ENCODE data around the gene BFAR. TPM values are rescaled to one million over a fixed set of nuclear protein-coding genes. Genes with fewer than 3 reads are reported as not detected.

Gene BFAR
- total and polyA plus RNA-seq, 2 of the 8 experiments (the other 6 are each of a cell fraction or from before 2014, with no cell fraction given) = 56.9 to 78.2 TPM

GRCh38 chr16:14586637-14587305 is 46.0 kb upstream of the BFAR start:
- Histone ChIP-seq H3K14ac (ENCODE audit: insufficient read length) (no peak overlapping the region), H3K4ac (replicated peaks; ENCODE audit: insufficient read length, low read depth, low read length) (no peak overlapping the region), H4K8ac (ENCODE audit: extremely low read depth, insufficient read depth, low read length) (no peak overlapping the region), H2BK15ac (ENCODE audit: low read length) (no peak overlapping the region), H2BK120ac (replicated peaks; ENCODE audit: low read depth, low read length) (no peak overlapping the region), H2AK5ac (ENCODE audit: low read depth, low read length) (no peak overlapping the region), H3K27me3 (replicated peaks in 1 of 4; ENCODE audit: control insufficient read depth in 3 of 4, extremely low read depth in 1 of 4, insufficient read depth in 3 of 4, low read length in 3 of 4) (no peaks in the 10 kb centered on the region), H3K4me3 (ENCODE audit: extremely low read depth in 1 of 4, insufficient read depth in 2 of 4, low read depth in 3 of 4, low read length in 4 of 4) (no peak overlapping the region), H3K9ac (replicated peaks in 1 of 4; ENCODE audit: extremely low read depth in 1 of 4, low read depth in 3 of 4, low read length in 3 of 4) (no peak overlapping the region), H4K5ac (ENCODE audit: insufficient read length, low read depth, low read length) (no peak overlapping the region), H3K79me1 (ENCODE audit: low read depth, low read length) (no peaks in the 10 kb centered on the region), H3K23ac (ENCODE audit: insufficient read length) (no peak overlapping the region), H2BK5ac (ENCODE audit: low read depth, low read length) (no peak overlapping the region), H3K4me1 (replicated peaks in 1 of 4; ENCODE audit: control insufficient read depth in 3 of 4, insufficient read depth in 4 of 4, low read length in 3 of 4) (no peaks in the 10 kb centered on the region), H3K18ac (ENCODE audit: extremely low read depth, low read length) (no peak overlapping the region), H2AFZ (ENCODE audit: low read length) (no peak overlapping the region), H3K27ac (ENCODE audit: low read depth, low read length) (no peak overlapping the region), H2BK12ac (ENCODE audit: low read depth, low read length) (no peak overlapping the region), H4K91ac (replicated peaks; ENCODE audit: insufficient read length, low read length) (no peak overlapping the region), H3K36me3 (ENCODE audit: control insufficient read depth in 2 of 4, insufficient read depth in 4 of 4, low read length in 3 of 4) (peaks cover 3 to 55% (median 28%) of the 10 kb centered on the region in 4 experiments; a peak in 7 of 8 replicates), H3K9me3 (ENCODE audit: insufficient read depth in 2 of 2, low read depth in 1 of 2, low read length in 1 of 2) (no peaks in the 10 kb centered on the region), H3K56ac (replicated peaks; ENCODE audit: insufficient read length, low read depth, low read length) (no peak overlapping the region), H4K20me1 (replicated peaks in 1 of 2; ENCODE audit: control insufficient read depth in 1 of 2, insufficient read depth in 2 of 2, low read length in 2 of 2) (peaks cover 0 to 1% of the 10 kb centered on the region in 2 experiments), H2BK20ac (ENCODE audit: low read length) (no peak overlapping the region), H3K4me2 (ENCODE audit: insufficient read depth in 1 of 2, low read depth in 2 of 2, low read length in 2 of 2) (no peak overlapping the region), H3K23me2 (ENCODE audit: low read depth, low read length) (no peaks in the 10 kb centered on the region), H3K79me2 (ENCODE audit: control insufficient read depth in 1 of 2, insufficient read depth in 2 of 2, low read length in 2 of 2) (no peaks in the 10 kb centered on the region)
- ChIA-PET CTCF (ENCODE audit: partially characterized antibody) (interaction anchor here (1.4 to 1.5 kb wide), 2 partner anchors 12 to 14 kb away, joined by 3 to 4 read pairs; no protein-coding TSS in a partner anchor), POLR2A (ENCODE audit: partially characterized antibody) (interaction anchor here (0.7 to 2.2 kb wide), 3 partner anchors 11 to 15 kb away, joined by 3 to 10 read pairs (median 3); no protein-coding TSS in a partner anchor)
- DNase-seq (ENCODE audit: low read depth in 1 of 2, low spot score in 2 of 2) = no peak
- 77% methylated on average over 3 of the region's 3 CpGs; no CpG with 5 or more reads in 1 of the 2 experiments for WGBS, 2 experiments (ENCODE audit: extremely low coverage in 1 of 2, insufficient coverage in 1 of 2, insufficient read length in 1 of 2, insufficient replicate concordance in 2 of 2, low coverage in 1 of 2, low lambda C conversion rate in 2 of 2, missing lambda C conversion rate in 1 of 2)
- FAIRE-seq = no peak
- TF ChIP-seq E2F6 (IDR thresholded peaks at IDR 0.05) (no peak), RXRA (IDR thresholded peaks at IDR 0.05; ENCODE audit: insufficient read depth, low read depth, low read length) (no peak), GTF2F1 (IDR thresholded peaks at IDR 0.05; ENCODE audit: borderline replicate concordance, low read depth, low read length) (no peak), RFX5 (IDR thresholded peaks at IDR 0.05; ENCODE audit: borderline replicate concordance, low read depth, low read length) (no peak), POLR2A (IDR thresholded peaks at IDR 0.05; ENCODE audit: control extremely low read depth in 1 of 2, low read depth in 2 of 2, low read length in 2 of 2) (no peak), CBX5 (IDR thresholded peaks at IDR 0.05; ENCODE audit: low read depth, low read length) (no peak), ZNF274 (IDR thresholded peaks at IDR 0.05; ENCODE audit: borderline replicate concordance, extremely low read depth, low read length) (no peak), BACH1 (IDR thresholded peaks at IDR 0.05; ENCODE audit: low read length) (no peak), CBX8 (IDR thresholded peaks at IDR 0.05; ENCODE audit: borderline replicate concordance, low read depth, low read length) (no peak), NRF1 (IDR thresholded peaks at IDR 0.05; ENCODE audit: low read depth, low read length) (no peak), KDM5A (IDR thresholded peaks at IDR 0.05; ENCODE audit: low read length) (no peak), SP2 (IDR thresholded peaks at IDR 0.05; ENCODE audit: low read length) (no peak)
